LNCaP clone FGC (cell line): Measurements from ENCODE around the gene CDYL.

Experiments
- DNase-seq: peaks from one replicate; pipeline ENCODE4 v3.0.0-alpha.2; 2011; ENCODE audit warnings: low read depth
- H3K4me3 ChIP-seq: 2 replicates; pipeline ENCODE4 v1.5.1; 2011; ENCODE audit warnings: mild to moderate bottlenecking, low read depth, low read length, control low read depth
- TF ChIP-seq, protein P1 (sequence below): IDR thresholded peaks from 2 replicates; pipeline ENCODE4 v1.5.1; 2012; ENCODE audit warnings: mild to moderate bottlenecking; ENCODE audit not compliant: control insufficient read depth, insufficient read depth; ENCODE audit errors: extremely low read depth

The CDYL gene

DNA sequence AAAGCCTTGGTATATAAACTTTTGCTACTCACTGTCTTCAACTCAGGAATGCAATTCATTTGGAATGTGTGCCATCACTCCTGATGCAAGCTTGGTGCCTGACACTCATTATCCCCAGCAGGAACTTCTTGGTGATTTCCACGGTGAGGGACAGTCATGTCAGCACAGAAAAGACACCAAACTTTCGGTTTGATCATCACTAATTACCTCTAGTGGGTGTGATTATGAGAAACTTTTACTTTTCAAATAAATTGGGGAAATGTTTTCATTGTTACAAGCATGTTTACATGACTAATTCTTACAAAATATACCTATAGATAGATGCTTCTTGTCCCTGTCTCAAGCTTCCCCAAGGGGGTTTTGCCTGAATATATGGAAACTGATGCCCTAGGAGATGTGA is 186.7 kb downstream of the CDYL start:
- TF ChIP-seq, protein P1, sequence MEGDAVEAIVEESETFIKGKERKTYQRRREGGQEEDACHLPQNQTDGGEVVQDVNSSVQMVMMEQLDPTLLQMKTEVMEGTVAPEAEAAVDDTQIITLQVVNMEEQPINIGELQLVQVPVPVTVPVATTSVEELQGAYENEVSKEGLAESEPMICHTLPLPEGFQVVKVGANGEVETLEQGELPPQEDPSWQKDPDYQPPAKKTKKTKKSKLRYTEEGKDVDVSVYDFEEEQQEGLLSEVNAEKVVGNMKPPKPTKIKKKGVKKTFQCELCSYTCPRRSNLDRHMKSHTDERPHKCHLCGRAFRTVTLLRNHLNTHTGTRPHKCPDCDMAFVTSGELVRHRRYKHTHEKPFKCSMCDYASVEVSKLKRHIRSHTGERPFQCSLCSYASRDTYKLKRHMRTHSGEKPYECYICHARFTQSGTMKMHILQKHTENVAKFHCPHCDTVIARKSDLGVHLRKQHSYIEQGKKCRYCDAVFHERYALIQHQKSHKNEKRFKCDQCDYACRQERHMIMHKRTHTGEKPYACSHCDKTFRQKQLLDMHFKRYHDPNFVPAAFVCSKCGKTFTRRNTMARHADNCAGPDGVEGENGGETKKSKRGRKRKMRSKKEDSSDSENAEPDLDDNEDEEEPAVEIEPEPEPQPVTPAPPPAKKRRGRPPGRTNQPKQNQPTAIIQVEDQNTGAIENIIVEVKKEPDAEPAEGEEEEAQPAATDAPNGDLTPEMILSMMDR = no peak
- no peak for DNase-seq
- no peak overlapping the region for H3K4me3 ChIP-seq

GRCh38 chr6:4964675-4965561 is 188.7 kb downstream of the CDYL start:
- DNase-seq = no peak
- no peak overlapping the region for H3K4me3 ChIP-seq
- TF ChIP-seq, protein P1 = no peak

GRCh38 chr6:4965562-4966389 is 189.6 kb downstream of the CDYL start:
- H3K4me3 ChIP-seq = no peak overlapping the region
- TF ChIP-seq, protein P1 = no peak
- no peak for DNase-seq

GRCh38 chr6:4967301-4968030 is 191.3 kb downstream of the CDYL start:
- no peak for DNase-seq
- TF ChIP-seq, protein P1 = no peak
- H3K4me3 ChIP-seq = no peak overlapping the region

DNA sequence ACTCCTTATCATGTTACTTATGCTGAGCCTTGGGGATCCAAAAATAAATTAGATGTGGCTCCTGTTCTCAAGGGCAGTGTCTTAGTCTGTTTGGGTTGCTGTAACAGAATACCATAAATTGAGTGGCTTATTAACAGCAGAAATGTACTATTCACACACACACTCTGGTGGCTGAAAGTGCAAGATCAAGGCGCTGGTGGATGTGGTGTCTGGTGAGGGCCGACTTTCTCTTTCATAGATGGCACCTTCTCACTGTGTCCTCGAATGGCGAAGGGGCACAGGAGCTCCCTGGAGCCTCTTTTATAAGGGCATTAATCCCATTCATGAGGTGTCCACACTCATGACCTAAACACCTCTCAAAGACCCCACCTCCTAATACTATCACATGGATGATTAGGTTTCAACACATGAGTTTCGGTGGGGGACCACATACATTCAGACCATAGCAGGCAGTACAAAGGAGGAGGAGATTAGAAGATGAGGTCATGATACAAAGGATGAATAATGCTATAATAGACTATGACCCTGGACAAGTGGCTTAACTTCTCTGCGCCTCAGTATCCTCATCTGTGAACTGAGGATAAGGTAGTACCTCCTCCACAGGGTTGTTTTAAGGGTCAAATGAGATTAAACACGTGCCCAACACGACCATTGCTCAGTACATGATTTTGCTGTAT is 193.5 kb downstream of the CDYL start:
- TF ChIP-seq, protein P1 = no peak
- no peak overlapping the region for H3K4me3 ChIP-seq
- DNase-seq = no peak

- no peak overlapping the region for H3K4me3 ChIP-seq
- DNase-seq = no peak
- TF ChIP-seq, protein P1 = no peak
Observed at GRCh38 chr6:4970739-4971395, 194.7 kb downstream of the CDYL start.
